HG02840 (cell line): Measurements from ENCODE around the gene GPC6.
"Not testable (repeated sequence)": the region's sequence is repeated elsewhere in the genome, so short reads cannot be mapped to it uniquely, and the experiment has no call there.

ENCODE experiments used
- ATAC-seq: cut with Tn5 transposase; IDR thresholded peaks from one replicate; pipeline ENCODE4 v1.9.1; 2021; ENCODE audit warnings: mild to moderate bottlenecking, moderate library complexity, moderate number of reproducible peaks; ENCODE audit not compliant: unreplicated experiment, low FRiP score

Gene GPC6

GRCh38 chr13:93309886-93310523 lies 83.4 kb downstream of the GPC6 start:
- no peak for ATAC-seq

- ATAC-seq, result no peak
Measured at GRCh38 chr13:93316841-93317240, 90.2 kb downstream of the GPC6 start.

- no peak for ATAC-seq
Measured at GRCh38 chr13:93318534-93319254, 92.1 kb downstream of the GPC6 start.

- no peak for ATAC-seq
Measured at GRCh38 chr13:93320942-93321341, 94.3 kb downstream of the GPC6 start.

GRCh38 chr13:93323880-93324279 lies 97.3 kb downstream of the GPC6 start:
- ATAC-seq, result not testable (repeated sequence)

GRCh38 chr13:93325303-93326233 lies 99.0 kb downstream of the GPC6 start:
- no peak for ATAC-seq

GRCh38 chr13:93326234-93326811 lies 99.7 kb downstream of the GPC6 start:
- no peak for ATAC-seq

- no peak for ATAC-seq
Measured at GRCh38 chr13:93328943-93329342, 102.3 kb downstream of the GPC6 start.

- no peak for ATAC-seq
Measured at GRCh38 chr13:93336728-93337127, 110.1 kb downstream of the GPC6 start.

GRCh38 chr13:93338030-93338429 lies 111.4 kb downstream of the GPC6 start:
- no peak for ATAC-seq

GRCh38 chr13:93338906-93339305 lies 112.3 kb downstream of the GPC6 start:
- no peak for ATAC-seq

- no peak for ATAC-seq
Measured at GRCh38 chr13:93339550-93339949, 112.9 kb downstream of the GPC6 start.

GRCh38 chr13:93341517-93341916 lies 114.9 kb downstream of the GPC6 start:
- no peak for ATAC-seq

- no peak for ATAC-seq
Measured at GRCh38 chr13:93343097-93343496, 116.5 kb downstream of the GPC6 start.

GRCh38 chr13:93344048-93344705 lies 117.6 kb downstream of the GPC6 start:
- ATAC-seq, result no peak

- no peak for ATAC-seq
Measured at GRCh38 chr13:93345024-93345423, 118.4 kb downstream of the GPC6 start.

- no peak for ATAC-seq
Measured at GRCh38 chr13:93345770-93346169, 119.2 kb downstream of the GPC6 start.

GRCh38 chr13:93352616-93353015 lies 126.0 kb downstream of the GPC6 start:
- no peak for ATAC-seq

- no peak for ATAC-seq
Measured at GRCh38 chr13:93355094-93355493, 128.5 kb downstream of the GPC6 start.

GRCh38 chr13:93356469-93356868 lies 129.9 kb downstream of the GPC6 start:
- no peak for ATAC-seq
